Transverse colon (tissue), 4 donors: ENCODE data around the gene PAFAH2. TPM values are rescaled to one million over a fixed set of nuclear protein-coding genes. Genes with fewer than 3 reads are reported as not detected.

Experiments
- DNase-seq: peaks from one replicate; pipeline ENCODE4 v3.0.0-alpha.2; 2019
- H3K27ac ChIP-seq, 4 donors: fragments of 200-600 bp; sonication (generic); 2 replicates each; pipeline ENCODE4 v1.5.1; 2016 to 2018; ENCODE audit warnings: inconsistent platforms in 4 of 4
- H3K27me3 ChIP-seq: fragments of 200-600 bp; sonication (generic); 2 replicates; pipeline ENCODE4 v1.5.1; 2017; ENCODE audit warnings: inconsistent platforms
- H3K36me3 ChIP-seq, 4 donors: fragments of 200-600 bp; sonication (generic); 2 replicates each; pipeline ENCODE4 v1.5.1; 2017 to 2019; ENCODE audit warnings: inconsistent platforms in 4 of 4
- H3K4me1 ChIP-seq, 4 donors: fragments of 200-600 bp; sonication (generic); 2 replicates each; pipeline ENCODE4 v1.5.1; 2017 to 2020; ENCODE audit warnings: inconsistent platforms in 4 of 4
- H3K4me3 ChIP-seq, 4 donors: fragments of 200-600 bp; sonication (generic); 1 replicate in 1 of 4; 2 replicates in 3 of 4; pipeline versions ENCODE4 v1.5.1 to v1.6.1; 2017 to 2019; ENCODE audit warnings: inconsistent platforms in 4 of 4
- H3K9me3 ChIP-seq, 2 donors: fragments of 200-600 bp; sonication (generic); 2 replicates each; pipeline ENCODE4 v1.5.1; 2017 to 2019; ENCODE audit warnings: inconsistent platforms in 2 of 2
- EP300 ChIP-seq: sonication (generic); formaldehyde crosslinking; IDR thresholded peaks from one replicate; pipeline ENCODE4 v1.6.1; 2017; ENCODE audit warnings: antibody characterized with exemption, low read depth
- POLR2A ChIP-seq: fragments of 450-650 bp; IDR thresholded peaks from one replicate; pipeline ENCODE4 v1.6.1; 2016; ENCODE audit warnings: antibody characterized with exemption, mild to moderate bottlenecking, moderate library complexity
- POLR2AphosphoS5 ChIP-seq, 3 donors: sonication (generic); formaldehyde crosslinking; IDR thresholded peaks; one replicate each; pipeline ENCODE4 v1.6.1; 2016; ENCODE audit warnings: antibody characterized with exemption in 3 of 3
- WGBS, 2 donors: methylation state at CpG; one replicate each; pipeline ENCODE4 v1.1.5; 2018; ENCODE audit warnings: low coverage in 1 of 2; 5-methylcytosine and 5-hydroxymethylcytosine counted together
- in situ Hi-C, 4 donors: fragments of 200-750 bp; cut with MboI; loops; one replicate each; pipeline versions ENCODE4 v1.15.0 to v1.15.1; 2017; ENCODE audit warnings: low sequenced_read_pairs in 3 of 4, low pct_ligation_motif_present in 1 of 4, low pct_unique_long_range_greater_than_20kb in 1 of 4
- intact Hi-C: fragments of 100-400 bp; cut with DNase I; formaldehyde crosslinking; loops from one replicate; pipeline ENCODE4 v1.15.1; 2023; ENCODE audit warnings: low total_unique reads
- total RNA-seq, 4 donors: library from RNA; depleted of rRNA; stranded (reverse); fragments of >200 nt; gene quantifications; one replicate each; pipeline ENCODE4 v1.1.0, GENCODE V29; 2016
- TF ChIP-seq, protein P1 (sequence below), 5 experiments: fragments of 200-600 bp in 3 of 5; fragments of 450-650 bp in 2 of 5; sonication (generic) in 3 of 5; IDR thresholded peaks; 1 replicate in 2 of 5; 2 replicates in 3 of 5; pipeline ENCODE4 v1.5.1; 2016 to 2017; ENCODE audit warnings: antibody characterized with exemption in 5 of 5, inconsistent platforms in 3 of 5, mild to moderate bottlenecking in 2 of 5, moderate library complexity in 1 of 5

The PAFAH2 gene
- total RNA-seq, 4 donors from 2014 or later, result 23.1 to 60.1 (median 38.8) TPM

DNA sequence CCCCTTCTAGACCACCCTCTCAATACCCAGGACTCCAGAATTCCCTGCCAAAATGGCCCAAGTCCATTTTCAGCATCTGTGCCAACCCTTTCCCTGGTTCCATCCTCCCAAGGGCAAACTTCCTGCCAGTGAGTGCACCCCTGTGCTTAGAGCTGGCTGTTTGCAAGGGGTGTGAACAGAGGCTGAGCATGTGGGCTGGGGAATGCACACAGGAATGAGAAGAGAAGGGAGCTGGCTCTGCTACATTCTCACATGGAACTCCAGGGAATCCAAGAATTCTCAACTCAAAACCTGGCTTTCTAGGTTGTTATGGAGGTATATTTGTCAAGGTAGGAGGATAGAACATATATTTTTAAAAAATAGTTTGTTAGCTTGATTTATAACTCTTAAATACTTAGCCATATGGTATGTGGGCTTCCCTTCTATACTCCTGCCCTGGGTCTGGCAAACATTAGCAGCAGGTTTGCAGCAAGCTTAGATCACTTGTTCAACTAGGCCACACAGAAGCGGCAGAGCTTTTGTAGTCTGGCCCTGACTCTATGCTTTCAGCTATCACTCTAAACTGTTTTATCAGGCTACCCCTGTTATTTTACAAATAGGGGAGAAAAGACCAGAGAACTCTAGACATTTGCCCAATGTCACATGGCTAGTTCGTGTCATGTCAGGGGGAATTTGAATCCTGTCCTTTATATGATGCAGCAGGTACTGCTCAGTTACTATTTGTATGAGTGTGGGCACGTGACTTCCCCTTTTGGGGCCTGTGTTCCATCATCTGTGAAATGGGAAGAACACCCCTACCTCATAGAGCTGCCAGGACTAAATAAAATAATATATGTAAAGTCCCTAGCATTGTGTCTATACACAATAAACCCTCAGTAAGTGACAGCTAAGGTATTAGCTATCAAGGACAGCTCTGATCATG, 83.5 kb downstream of the PAFAH2 start:
- H3K36me3 ChIP-seq, result no peaks in the 10 kb centered on the region
- TF ChIP-seq, protein P1, sequence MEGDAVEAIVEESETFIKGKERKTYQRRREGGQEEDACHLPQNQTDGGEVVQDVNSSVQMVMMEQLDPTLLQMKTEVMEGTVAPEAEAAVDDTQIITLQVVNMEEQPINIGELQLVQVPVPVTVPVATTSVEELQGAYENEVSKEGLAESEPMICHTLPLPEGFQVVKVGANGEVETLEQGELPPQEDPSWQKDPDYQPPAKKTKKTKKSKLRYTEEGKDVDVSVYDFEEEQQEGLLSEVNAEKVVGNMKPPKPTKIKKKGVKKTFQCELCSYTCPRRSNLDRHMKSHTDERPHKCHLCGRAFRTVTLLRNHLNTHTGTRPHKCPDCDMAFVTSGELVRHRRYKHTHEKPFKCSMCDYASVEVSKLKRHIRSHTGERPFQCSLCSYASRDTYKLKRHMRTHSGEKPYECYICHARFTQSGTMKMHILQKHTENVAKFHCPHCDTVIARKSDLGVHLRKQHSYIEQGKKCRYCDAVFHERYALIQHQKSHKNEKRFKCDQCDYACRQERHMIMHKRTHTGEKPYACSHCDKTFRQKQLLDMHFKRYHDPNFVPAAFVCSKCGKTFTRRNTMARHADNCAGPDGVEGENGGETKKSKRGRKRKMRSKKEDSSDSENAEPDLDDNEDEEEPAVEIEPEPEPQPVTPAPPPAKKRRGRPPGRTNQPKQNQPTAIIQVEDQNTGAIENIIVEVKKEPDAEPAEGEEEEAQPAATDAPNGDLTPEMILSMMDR (IDR thresholded peaks at IDR 0.05), result no peak
- TF ChIP-seq POLR2AphosphoS5 (IDR thresholded peaks at IDR 0.05), result no peak
- 81 to 86% methylated on average over 2 to 3 of the region's 3 CpGs for WGBS, 2 donors
- in situ Hi-C loops, result no loop called here
- no peak overlapping the region for H3K4me3 ChIP-seq
- no peak for DNase-seq
- no peak overlapping the region for H3K27ac ChIP-seq
- no peaks in the 10 kb centered on the region for H3K9me3 ChIP-seq
- intact Hi-C loops, result no loop called here
- H3K27me3 ChIP-seq, result no peaks in the 10 kb centered on the region
- peaks cover 0 to 4% (median 0%) of the 10 kb centered on the region in 4 donors for H3K4me1 ChIP-seq

- Histone ChIP-seq H3K27ac (no peak overlapping the region), H3K4me1 (peaks cover 0 to 4% (median 0%) of the 10 kb centered on the region in 4 donors), H3K4me3 (no peak overlapping the region), H3K36me3 (no peaks in the 10 kb centered on the region), H3K27me3 (no peaks in the 10 kb centered on the region), H3K9me3 (no peaks in the 10 kb centered on the region)
- intact Hi-C loops (no loop called here), in situ Hi-C loops (no loop called here)
- no peak for DNase-seq
- no peak for TF ChIP-seq POLR2AphosphoS5 (IDR thresholded peaks at IDR 0.05)
- no peak for TF ChIP-seq POLR2A
- TF ChIP-seq EP300, result no peak
- TF ChIP-seq, protein P1 (IDR thresholded peaks at IDR 0.05), result no peak
These were observed 84.7 kb downstream of the PAFAH2 start for GRCh38 chr1:25913206-25913605.

DNA sequence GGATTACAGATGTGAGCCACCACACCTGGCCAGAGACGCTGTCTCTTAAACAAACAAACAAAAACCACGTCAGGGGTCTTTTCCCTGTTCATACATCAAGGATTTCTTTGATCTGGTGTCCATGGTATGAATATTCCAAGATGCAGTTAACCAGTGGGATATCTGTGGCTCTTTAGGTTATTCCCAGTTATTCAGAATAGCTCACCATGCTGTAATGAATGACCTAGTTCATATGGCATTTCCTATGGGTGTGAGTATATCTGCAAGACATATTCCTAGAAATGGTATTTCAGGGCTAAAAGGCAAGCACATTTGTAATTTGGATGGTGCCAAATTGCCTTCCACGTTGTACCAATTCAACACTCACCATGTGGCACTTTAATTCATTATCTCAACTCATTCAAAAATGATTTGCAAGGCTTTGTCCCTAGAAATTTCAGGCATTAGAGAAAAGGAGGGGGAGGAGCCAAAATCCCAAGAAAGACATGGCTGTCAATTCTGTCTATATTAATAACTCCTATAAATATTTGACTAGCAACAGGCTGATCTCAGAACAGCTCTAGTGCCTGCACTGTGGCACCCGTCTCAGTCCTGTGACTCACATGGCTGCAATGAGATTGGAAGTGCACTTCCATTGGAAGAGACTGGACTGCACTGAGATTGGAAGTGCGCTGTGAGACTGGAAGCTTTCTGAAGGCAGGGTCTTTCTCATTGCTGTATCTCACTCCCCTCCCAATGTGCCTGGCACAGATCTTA, 85.6 kb downstream of the PAFAH2 start:
- H3K9me3 ChIP-seq, result no peaks in the 10 kb centered on the region
- no peaks in the 10 kb centered on the region for H3K4me1 ChIP-seq
- in situ Hi-C loops (no loop called here), intact Hi-C loops (no loop called here)
- no peaks in the 10 kb centered on the region for H3K36me3 ChIP-seq
- no peak overlapping the region for H3K27ac ChIP-seq
- H3K27me3 ChIP-seq, result no peaks in the 10 kb centered on the region
- DNase-seq, result no peak
- no peak overlapping the region for H3K4me3 ChIP-seq
- TF ChIP-seq POLR2A (no peak), POLR2AphosphoS5 (IDR thresholded peaks at IDR 0.05) (no peak), EP300 (no peak)
- TF ChIP-seq, protein P1 (IDR thresholded peaks at IDR 0.05), result no peak
- WGBS, 2 donors, result 66 to 85% methylated on average over 4 to 5 of the region's 5 CpGs

GRCh38 chr1:25911162-25911561, 86.7 kb downstream of the PAFAH2 start:
- Histone ChIP-seq H3K27me3 (no peaks in the 10 kb centered on the region), H3K27ac (no peak overlapping the region), H3K4me1 (peaks cover 0 to 7% (median 5%) of the 10 kb centered on the region in 4 donors), H3K9me3 (no peaks in the 10 kb centered on the region), H3K4me3 (no peak overlapping the region), H3K36me3 (no peaks in the 10 kb centered on the region)
- intact Hi-C loops, result no loop called here
- TF ChIP-seq POLR2AphosphoS5 (IDR thresholded peaks at IDR 0.05) (no peak), EP300 (no peak), POLR2A (no peak)
- TF ChIP-seq, protein P1 (IDR thresholded peaks at IDR 0.05), result no peak
- DNase-seq, result no peak
- in situ Hi-C loops, result no loop called here
